MM.1S (cell line): Measurements from ENCODE around the gene MSGN1.

Source experiments
- DNase-seq: peaks from one replicate; pipeline ENCODE4 v3.0.0-alpha.2; 2015
- H2AFZ ChIP-seq: fragments of 300-600 bp; sonication (generic); 2 replicates; pipeline ENCODE4 v1.6.0; 2016; ENCODE audit warnings: antibody characterized with exemption, low read length
- H3F3A ChIP-seq: fragments of 300-600 bp; sonication (generic); 2 replicates; pipeline ENCODE4 v1.6.1; 2016; ENCODE audit warnings: mild to moderate bottlenecking, antibody characterized with exemption, low read length, moderate library complexity, mixed read lengths; ENCODE audit not compliant: insufficient read depth
- H3K27ac ChIP-seq: fragments of 300-600 bp; sonication (generic); 2 replicates; pipeline ENCODE4 v1.5.1; 2016; ENCODE audit warnings: mild to moderate bottlenecking, low read length
- H3K27me3 ChIP-seq: fragments of 300-600 bp; sonication (generic); replicated peaks from 2 replicates; pipeline ENCODE4 v1.6.0; 2016; ENCODE audit warnings: low read length; ENCODE audit not compliant: insufficient read depth
- H3K36me3 ChIP-seq: fragments of 300-600 bp; sonication (generic); replicated peaks from 2 replicates; pipeline ENCODE4 v1.6.1; 2016; ENCODE audit warnings: mild to moderate bottlenecking, low read length, mixed read lengths; ENCODE audit not compliant: insufficient read depth
- H3K4me1 ChIP-seq: fragments of 300-600 bp; sonication (generic); 2 replicates; pipeline ENCODE4 v1.6.1; 2016; ENCODE audit warnings: low read length, mixed read lengths
- H3K4me2 ChIP-seq: fragments of 300-600 bp; sonication (generic); 2 replicates; pipeline ENCODE4 v1.6.0; 2016; ENCODE audit warnings: low read depth, low read length
- H3K4me3 ChIP-seq: fragments of 300-600 bp; sonication (generic); 2 replicates; pipeline ENCODE4 v1.5.1; 2016; ENCODE audit warnings: low read length, mixed read lengths
- H3K79me2 ChIP-seq: fragments of 300-600 bp; sonication (generic); 2 replicates; pipeline ENCODE4 v1.6.1; 2016; ENCODE audit warnings: mixed run types, low read length, mixed read lengths
- H3K9ac ChIP-seq: fragments of 300-600 bp; sonication (generic); 2 replicates; pipeline ENCODE4 v1.6.1; 2016; ENCODE audit warnings: low read length, mixed read lengths
- H3K9me2 ChIP-seq: fragments of 300-600 bp; sonication (generic); replicated peaks from 2 replicates; pipeline ENCODE4 v1.6.1; 2016; ENCODE audit warnings: mild to moderate bottlenecking, low read length, mixed read lengths; ENCODE audit not compliant: insufficient read depth
- H3K9me3 ChIP-seq: fragments of 300-600 bp; sonication (generic); replicated peaks from 2 replicates; pipeline ENCODE4 v1.6.1; 2016; ENCODE audit warnings: mild to moderate bottlenecking, low read length, mixed read lengths; ENCODE audit not compliant: insufficient read depth
- H4K20me1 ChIP-seq: fragments of 300-600 bp; sonication (generic); 2 replicates; pipeline ENCODE4 v1.6.1; 2016; ENCODE audit warnings: mild to moderate bottlenecking, low read length, moderate library complexity, mixed read lengths; ENCODE audit not compliant: insufficient read depth
- EZH2 ChIP-seq: fragments of 300-600 bp; sonication (generic); optimal IDR thresholded peaks from 2 replicates; pipeline ENCODE3; 2017; ENCODE audit warnings: low read depth, mild to moderate bottlenecking, antibody characterized with exemption, low read length, mixed read lengths
- EZH2phosphoT487 ChIP-seq: fragments of 300-600 bp; sonication (generic); IDR thresholded peaks from 2 replicates; pipeline ENCODE4 v1.6.1; 2018; ENCODE audit warnings: antibody characterized with exemption, low read length
- TF ChIP-seq, protein P1 (sequence below): fragments of 300-600 bp; sonication (generic); IDR thresholded peaks from 2 replicates; pipeline ENCODE4 v1.5.1; 2016; ENCODE audit warnings: antibody characterized with exemption, low read length, mixed read lengths

MSGN1 gene

DNA sequence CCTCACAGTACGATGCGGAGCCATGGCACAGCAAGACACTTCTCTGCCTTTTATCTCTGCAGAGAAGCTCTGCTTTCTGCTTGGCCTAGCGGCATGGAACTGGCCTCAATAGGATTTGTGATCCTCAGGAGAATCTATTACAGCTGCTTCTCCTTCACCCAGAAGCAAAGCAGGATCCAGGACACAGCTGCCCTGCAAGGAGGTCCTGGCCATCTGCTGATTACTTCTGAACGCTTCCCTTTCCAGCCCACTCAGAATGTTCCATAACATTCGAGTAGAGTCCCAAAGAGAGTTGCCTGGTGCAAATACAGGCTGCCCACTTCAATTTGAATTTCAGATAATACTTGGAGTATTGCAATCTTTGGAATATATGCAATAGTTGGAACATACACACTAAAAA lies 33.0 kb downstream of the MSGN1 start:
- no peak overlapping the region for H3K9ac ChIP-seq

DNA sequence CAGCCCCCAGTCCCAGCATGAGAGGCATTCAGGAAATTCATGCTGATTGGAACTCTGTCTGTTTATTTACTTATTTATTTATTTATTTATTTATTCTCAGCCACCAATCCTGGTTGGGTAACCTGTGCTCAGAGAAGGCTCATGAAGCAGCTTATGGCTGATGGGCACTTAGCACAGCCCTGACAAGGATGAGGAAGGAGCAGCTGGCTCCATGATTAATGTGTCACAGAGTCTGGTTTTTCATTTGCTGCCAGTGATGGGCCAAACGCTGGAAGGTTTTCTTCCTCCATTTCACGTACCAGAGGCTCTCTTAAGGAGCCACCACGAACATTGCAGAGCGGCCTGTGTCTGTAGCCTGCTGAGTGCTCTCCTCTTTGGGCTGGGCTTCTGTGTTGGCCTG lies 33.9 kb downstream of the MSGN1 start:
- Histone ChIP-seq H3K9me3 (no peaks in the 10 kb centered on the region), H3K27ac (no peak overlapping the region), H3K4me3 (no peak overlapping the region), H3K9me2 (no peaks in the 10 kb centered on the region), H3K27me3 (no peaks in the 10 kb centered on the region), H3K36me3 (no peaks in the 10 kb centered on the region), H3K9ac (no peak overlapping the region), H2AFZ (no peak overlapping the region), H3K4me2 (no peak overlapping the region), H3K4me1 (no peaks in the 10 kb centered on the region), H4K20me1 (no peaks in the 10 kb centered on the region), H3F3A (no peaks in the 10 kb centered on the region), H3K79me2 (no peaks in the 10 kb centered on the region)
- DNase-seq = no peak
- TF ChIP-seq EZH2 (no peak), EZH2phosphoT487 (no peak)
- TF ChIP-seq, protein P1, sequence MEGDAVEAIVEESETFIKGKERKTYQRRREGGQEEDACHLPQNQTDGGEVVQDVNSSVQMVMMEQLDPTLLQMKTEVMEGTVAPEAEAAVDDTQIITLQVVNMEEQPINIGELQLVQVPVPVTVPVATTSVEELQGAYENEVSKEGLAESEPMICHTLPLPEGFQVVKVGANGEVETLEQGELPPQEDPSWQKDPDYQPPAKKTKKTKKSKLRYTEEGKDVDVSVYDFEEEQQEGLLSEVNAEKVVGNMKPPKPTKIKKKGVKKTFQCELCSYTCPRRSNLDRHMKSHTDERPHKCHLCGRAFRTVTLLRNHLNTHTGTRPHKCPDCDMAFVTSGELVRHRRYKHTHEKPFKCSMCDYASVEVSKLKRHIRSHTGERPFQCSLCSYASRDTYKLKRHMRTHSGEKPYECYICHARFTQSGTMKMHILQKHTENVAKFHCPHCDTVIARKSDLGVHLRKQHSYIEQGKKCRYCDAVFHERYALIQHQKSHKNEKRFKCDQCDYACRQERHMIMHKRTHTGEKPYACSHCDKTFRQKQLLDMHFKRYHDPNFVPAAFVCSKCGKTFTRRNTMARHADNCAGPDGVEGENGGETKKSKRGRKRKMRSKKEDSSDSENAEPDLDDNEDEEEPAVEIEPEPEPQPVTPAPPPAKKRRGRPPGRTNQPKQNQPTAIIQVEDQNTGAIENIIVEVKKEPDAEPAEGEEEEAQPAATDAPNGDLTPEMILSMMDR = no peak

More for the DNA sequence above, 33.0 kb downstream of the MSGN1 start:
- no peaks in the 10 kb centered on the region for H3K9me2 ChIP-seq
- H3K79me2 ChIP-seq = no peaks in the 10 kb centered on the region
- H3K4me1 ChIP-seq = no peaks in the 10 kb centered on the region
- TF ChIP-seq EZH2phosphoT487 (no peak), EZH2 (no peak)
- TF ChIP-seq, protein P1 = no peak
- H3K9me3 ChIP-seq = no peaks in the 10 kb centered on the region
- no peaks in the 10 kb centered on the region for H3K36me3 ChIP-seq
- H3K27me3 ChIP-seq = no peaks in the 10 kb centered on the region
- no peak for DNase-seq
- no peaks in the 10 kb centered on the region for H3F3A ChIP-seq
- no peak overlapping the region for H3K4me2 ChIP-seq
- no peak overlapping the region for H3K4me3 ChIP-seq
- no peaks in the 10 kb centered on the region for H4K20me1 ChIP-seq
- H2AFZ ChIP-seq = no peak overlapping the region
- H3K27ac ChIP-seq = no peak overlapping the region

DNA sequence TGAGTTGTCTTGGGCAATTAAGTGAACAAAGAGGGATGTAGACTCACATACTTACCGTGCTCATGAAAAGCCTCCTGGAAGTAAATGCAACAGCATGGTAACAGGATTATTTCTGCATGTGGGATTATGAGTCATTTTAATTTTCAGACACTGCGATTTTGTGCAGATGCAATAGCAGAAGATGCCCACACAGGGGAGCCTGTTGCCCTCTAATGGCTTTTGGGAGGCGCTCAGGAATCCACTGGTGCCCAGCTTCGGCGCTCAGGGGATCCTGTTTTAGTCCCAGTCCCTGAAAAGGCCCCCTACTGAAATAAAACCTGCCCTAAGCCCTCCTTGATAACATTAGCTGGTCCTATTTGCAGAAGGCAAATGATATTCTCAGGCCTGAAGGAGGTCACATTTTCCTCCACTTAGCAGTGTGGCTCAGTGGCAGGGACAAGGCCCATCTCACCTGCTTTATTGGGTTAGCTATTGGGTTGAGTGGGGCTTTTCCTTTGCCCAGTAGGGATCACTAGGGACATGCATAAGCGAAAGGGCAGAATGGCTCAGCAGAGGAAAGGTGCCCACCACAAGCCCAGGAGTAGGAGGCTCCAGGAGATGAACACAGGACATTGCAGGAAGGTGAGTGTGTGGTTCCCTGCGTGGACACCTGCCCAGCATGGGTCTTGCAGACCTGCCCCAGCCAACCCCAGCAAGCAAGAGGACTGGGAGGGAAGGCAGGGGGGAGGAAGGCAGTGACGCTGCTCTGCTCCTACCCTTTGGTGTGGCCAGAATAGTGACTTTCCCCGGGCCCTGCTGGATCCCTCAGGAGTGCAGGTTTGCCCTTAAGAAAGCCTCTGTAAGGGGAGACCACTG lies 35.7 kb downstream of the MSGN1 start:
- Histone ChIP-seq H3K9me3 (no peaks in the 10 kb centered on the region), H3K27ac (no peak overlapping the region), H3F3A (no peaks in the 10 kb centered on the region), H3K36me3 (no peaks in the 10 kb centered on the region), H3K4me1 (no peaks in the 10 kb centered on the region), H3K9ac (no peak overlapping the region), H3K4me2 (no peak overlapping the region; the same call in 1 of the 2 replicates), H3K4me3 (no peak overlapping the region), H3K79me2 (no peaks in the 10 kb centered on the region), H3K9me2 (no peaks in the 10 kb centered on the region), H3K27me3 (no peaks in the 10 kb centered on the region), H4K20me1 (no peaks in the 10 kb centered on the region), H2AFZ (peak overlapping the region; percentile 53)
- TF ChIP-seq EZH2phosphoT487 = no peak
- no peak for TF ChIP-seq EZH2
- TF ChIP-seq, protein P1 = peak; percentile 89
- peak; percentile 61 for DNase-seq
